GM12891 (cell line): ENCODE data around the gene BICD1.

Experiments used
- POLR2A ChIP-seq: IDR thresholded peaks from 2 replicates; pipeline ENCODE4 v1.6.1; 2011; ENCODE audit warnings: low read depth, low read length, control low read depth
- POLR2AphosphoS5 ChIP-seq: IDR thresholded peaks from 2 replicates; pipeline ENCODE4 v1.6.1; 2011; ENCODE audit warnings: low read depth, low read length, control low read depth
- TAF1 ChIP-seq: IDR thresholded peaks from 2 replicates; pipeline ENCODE4 v1.6.1; 2011; ENCODE audit warnings: low read depth, low read length, control low read depth

GRCh38 chr12:32102234-32102633 lies 4.4 kb upstream of the BICD1 start:
- TF ChIP-seq POLR2A (no peak), TAF1 (no peak), POLR2AphosphoS5 (no peak)
